ENCODE measurements around the gene ITIH5. TPM values are rescaled to one million over a fixed set of nuclear protein-coding genes. Genes with fewer than 3 reads are reported as not detected.
"Not testable (repeated sequence)": the region's sequence is repeated elsewhere in the genome, so short reads cannot be mapped to it uniquely, and the experiment has no call there.

The ITIH5 gene
- total RNA-seq, 2 experiments from 2014 or later = not detected

- no peaks in the 10 kb centered on the region for H3K9me3 Mint-ChIP-seq
- ATAC-seq (ENCODE audit: poor library complexity) (no peak), DNase-seq (no peak)
- peaks cover 28 to 50% of the 10 kb centered on the region in 2 experiments for H3K27me3 ChIP-seq (ENCODE audit: control insufficient read depth in 1 of 2, insufficient read depth in 2 of 2, low read length in 2 of 2)
- H3K4me3 Mint-ChIP-seq = no peak overlapping the region
- H3K4me3 ChIP-seq (ENCODE audit: low read length) = no peak overlapping the region
- CTCF ChIA-PET = interaction anchor here (0.6 kb wide), 1 partner anchor 10 kb away, joined by 3 read pairs; no protein-coding TSS in a partner anchor
- no peaks in the 10 kb centered on the region for H3K9me3 ChIP-seq (ENCODE audit: control insufficient read depth in 1 of 2, insufficient read depth in 1 of 2, low read length in 2 of 2)
- peaks cover 13% of the 10 kb centered on the region for H3K4me1 Mint-ChIP-seq (ENCODE audit: low read depth)
- H3K36me3 Mint-ChIP-seq (ENCODE audit: low read depth) = no peaks in the 10 kb centered on the region
- peaks cover 13% of the 10 kb centered on the region for H3K4me1 ChIP-seq (ENCODE audit: insufficient read depth, low read length)
- H3K27ac Mint-ChIP-seq = no peak overlapping the region
- POLR2A ChIA-PET = no interaction called here
- intact Hi-C loops (cut with DNase I, micrococcal nuclease) = no loop called here
- H3K27ac ChIP-seq (ENCODE audit: low read depth in 1 of 2, low read length in 2 of 2) = no peak overlapping the region
- H3K27me3 Mint-ChIP-seq = peaks cover 71% of the 10 kb centered on the region
- TF ChIP-seq, protein P1, sequence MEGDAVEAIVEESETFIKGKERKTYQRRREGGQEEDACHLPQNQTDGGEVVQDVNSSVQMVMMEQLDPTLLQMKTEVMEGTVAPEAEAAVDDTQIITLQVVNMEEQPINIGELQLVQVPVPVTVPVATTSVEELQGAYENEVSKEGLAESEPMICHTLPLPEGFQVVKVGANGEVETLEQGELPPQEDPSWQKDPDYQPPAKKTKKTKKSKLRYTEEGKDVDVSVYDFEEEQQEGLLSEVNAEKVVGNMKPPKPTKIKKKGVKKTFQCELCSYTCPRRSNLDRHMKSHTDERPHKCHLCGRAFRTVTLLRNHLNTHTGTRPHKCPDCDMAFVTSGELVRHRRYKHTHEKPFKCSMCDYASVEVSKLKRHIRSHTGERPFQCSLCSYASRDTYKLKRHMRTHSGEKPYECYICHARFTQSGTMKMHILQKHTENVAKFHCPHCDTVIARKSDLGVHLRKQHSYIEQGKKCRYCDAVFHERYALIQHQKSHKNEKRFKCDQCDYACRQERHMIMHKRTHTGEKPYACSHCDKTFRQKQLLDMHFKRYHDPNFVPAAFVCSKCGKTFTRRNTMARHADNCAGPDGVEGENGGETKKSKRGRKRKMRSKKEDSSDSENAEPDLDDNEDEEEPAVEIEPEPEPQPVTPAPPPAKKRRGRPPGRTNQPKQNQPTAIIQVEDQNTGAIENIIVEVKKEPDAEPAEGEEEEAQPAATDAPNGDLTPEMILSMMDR (IDR thresholded peaks at IDR 0.05) = no peak
- no peaks in the 10 kb centered on the region for H3K36me3 ChIP-seq (ENCODE audit: insufficient read depth, low read length)
Observed at GRCh38 chr10:7662522-7662921, 4.2 kb downstream of the ITIH5 start.

GRCh38 chr10:7659560-7659959 is 7.2 kb downstream of the ITIH5 start:
- no peaks in the 10 kb centered on the region for H3K9me3 ChIP-seq (ENCODE audit: control insufficient read depth in 1 of 2, insufficient read depth in 1 of 2, low read length in 2 of 2)
- intact Hi-C loops (cut with DNase I, micrococcal nuclease) = no loop called here
- Mint-ChIP-seq H3K27me3 (peaks cover 60% of the 10 kb centered on the region), H3K9me3 (no peaks in the 10 kb centered on the region), H3K4me1 (ENCODE audit: low read depth) (no peaks in the 10 kb centered on the region), H3K4me3 (no peak overlapping the region), H3K36me3 (ENCODE audit: low read depth) (no peaks in the 10 kb centered on the region), H3K27ac (no peak overlapping the region)
- no peak for DNase-seq
- H3K36me3 ChIP-seq (ENCODE audit: insufficient read depth, low read length) = no peaks in the 10 kb centered on the region
- POLR2A ChIA-PET = no interaction called here
- peaks cover 18 to 29% of the 10 kb centered on the region in 2 experiments for H3K27me3 ChIP-seq (ENCODE audit: control insufficient read depth in 1 of 2, insufficient read depth in 2 of 2, low read length in 2 of 2)
- CTCF ChIA-PET = no interaction called here
- H3K27ac ChIP-seq (ENCODE audit: low read depth in 1 of 2, low read length in 2 of 2) = no peak overlapping the region
- no peak for ATAC-seq (ENCODE audit: poor library complexity)
- TF ChIP-seq, protein P1 (IDR thresholded peaks at IDR 0.05) = no peak
- no peaks in the 10 kb centered on the region for H3K4me1 ChIP-seq (ENCODE audit: insufficient read depth, low read length)
- no peak overlapping the region for H3K4me3 ChIP-seq (ENCODE audit: low read length)

- ChIA-PET POLR2A (no interaction called here), CTCF (no interaction called here)
- Histone ChIP-seq H3K9me3 (ENCODE audit: control insufficient read depth in 1 of 2, insufficient read depth in 1 of 2, low read length in 2 of 2) (no peaks in the 10 kb centered on the region), H3K27me3 (ENCODE audit: control insufficient read depth in 1 of 2, insufficient read depth in 2 of 2, low read length in 2 of 2) (peaks cover 16 to 17% of the 10 kb centered on the region in 2 experiments), H3K4me3 (ENCODE audit: low read length) (no peak overlapping the region), H3K4me1 (ENCODE audit: insufficient read depth, low read length) (no peaks in the 10 kb centered on the region), H3K36me3 (ENCODE audit: insufficient read depth, low read length) (no peaks in the 10 kb centered on the region), H3K27ac (ENCODE audit: low read depth in 1 of 2, low read length in 2 of 2) (no peak overlapping the region)
- TF ChIP-seq, protein P1 (IDR thresholded peaks at IDR 0.05) = no peak
- Mint-ChIP-seq H3K27ac (no peak overlapping the region), H3K27me3 (peaks cover 49% of the 10 kb centered on the region), H3K9me3 (no peaks in the 10 kb centered on the region), H3K4me3 (no peak overlapping the region), H3K4me1 (ENCODE audit: low read depth) (no peaks in the 10 kb centered on the region), H3K36me3 (ENCODE audit: low read depth) (no peaks in the 10 kb centered on the region)
- no peak for DNase-seq
- intact Hi-C loops (cut with DNase I, micrococcal nuclease) = no loop called here
- ATAC-seq (ENCODE audit: poor library complexity) = no peak
Observed at GRCh38 chr10:7657552-7657951, 9.2 kb downstream of the ITIH5 start.

GRCh38 chr10:7657079-7657478 is 9.7 kb downstream of the ITIH5 start:
- POLR2A ChIA-PET; H3K36me3 Mint-ChIP-seq (ENCODE audit: low read depth); intact Hi-C loops (cut with DNase I, micrococcal nuclease); H3K4me3 Mint-ChIP-seq; H3K27ac Mint-ChIP-seq; H3K9me3 ChIP-seq (ENCODE audit: control insufficient read depth in 1 of 2, insufficient read depth in 1 of 2, low read length in 2 of 2); H3K9me3 Mint-ChIP-seq; H3K4me3 ChIP-seq (ENCODE audit: low read length); ATAC-seq (ENCODE audit: poor library complexity); DNase-seq; H3K4me1 ChIP-seq (ENCODE audit: insufficient read depth, low read length); H3K4me1 Mint-ChIP-seq (ENCODE audit: low read depth); CTCF ChIA-PET; H3K36me3 ChIP-seq (ENCODE audit: insufficient read depth, low read length); H3K27ac ChIP-seq (ENCODE audit: low read depth in 1 of 2, low read length in 2 of 2): not testable (repeated sequence)
- peaks cover 14 to 17% of the 10 kb centered on the region in 2 experiments for H3K27me3 ChIP-seq (ENCODE audit: control insufficient read depth in 1 of 2, insufficient read depth in 2 of 2, low read length in 2 of 2)
- peaks cover 45% of the 10 kb centered on the region for H3K27me3 Mint-ChIP-seq

Data from CD4-positive, alpha-beta T cell (primary cell).